Superior temporal gyrus (tissue), 1 donor: ENCODE data around the gene FRMD8.
"Not testable (repeated sequence)": the region's sequence is repeated elsewhere in the genome, so short reads cannot be mapped to it uniquely, and the experiment has no call there.

ENCODE experiments used
- DNase-seq: peaks from one replicate; pipeline ENCODE4 v3.0.0-alpha.2; 2016; ENCODE audit errors: extremely low spot score

FRMD8 gene

GRCh38 chr11:65435981-65436411, 49.6 kb downstream of the FRMD8 start:
- no peak for DNase-seq

- DNase-seq: no peak
These were observed 50.1 kb downstream of the FRMD8 start for GRCh38 chr11:65436412-65437032.

GRCh38 chr11:65437436-65438227, 51.2 kb downstream of the FRMD8 start:
- DNase-seq: no peak

- no peak for DNase-seq
These were observed 52.1 kb downstream of the FRMD8 start for GRCh38 chr11:65438257-65439151.

- peak; percentile 5 for DNase-seq
These were observed 53.1 kb downstream of the FRMD8 start for GRCh38 chr11:65439331-65440181.

GRCh38 chr11:65440831-65441499, 54.5 kb downstream of the FRMD8 start:
- DNase-seq: no peak

GRCh38 chr11:65442842-65443331, 56.5 kb downstream of the FRMD8 start:
- DNase-seq: no peak

GRCh38 chr11:65444314-65445051, 58.0 kb downstream of the FRMD8 start:
- DNase-seq: no peak

- DNase-seq: no peak
These were observed 58.7 kb downstream of the FRMD8 start for GRCh38 chr11:65445101-65445603.

- DNase-seq: no peak
These were observed 59.4 kb downstream of the FRMD8 start for GRCh38 chr11:65445604-65446445.

GRCh38 chr11:65446446-65447277, 60.2 kb downstream of the FRMD8 start:
- DNase-seq: no peak

- no peak for DNase-seq
These were observed 61.6 kb downstream of the FRMD8 start for GRCh38 chr11:65448074-65448417.

- DNase-seq: no peak
These were observed 62.1 kb downstream of the FRMD8 start for GRCh38 chr11:65448418-65449105.

GRCh38 chr11:65451301-65451700, 64.9 kb downstream of the FRMD8 start:
- DNase-seq: not testable (repeated sequence)

- not testable (repeated sequence) for DNase-seq
These were observed 65.8 kb downstream of the FRMD8 start for GRCh38 chr11:65452259-65452658.

GRCh38 chr11:65452806-65453490, 66.5 kb downstream of the FRMD8 start:
- DNase-seq: peak; percentile 40

- DNase-seq: no peak
These were observed 67.9 kb downstream of the FRMD8 start for GRCh38 chr11:65454311-65454695.
